ENCODE data around the gene CGREF1.
"Not testable (repeated sequence)": the region's sequence is repeated elsewhere in the genome, so short reads cannot be mapped to it uniquely, and the experiment has no call there.

Gene CGREF1

DNA sequence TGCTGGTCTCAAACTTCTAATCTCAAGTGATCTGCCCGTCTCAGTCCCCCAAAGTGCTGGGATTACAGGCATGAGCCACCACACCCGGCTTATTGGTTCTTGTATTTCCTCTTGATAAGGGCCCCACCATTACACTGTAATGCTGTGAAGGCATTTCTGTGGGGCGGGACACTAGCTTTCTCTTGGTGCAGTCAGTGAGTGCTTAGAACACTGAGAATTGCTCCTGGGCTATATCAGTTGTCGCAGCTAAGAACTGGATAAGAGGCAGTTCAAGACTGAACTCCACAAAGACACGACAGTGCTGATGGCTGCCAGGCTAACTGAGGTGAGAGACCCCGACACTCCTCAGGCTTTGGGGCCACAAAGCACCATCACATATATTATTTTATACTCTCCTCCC lies 30.3 kb downstream of the CGREF1 start:
- no peak for DNase-seq (ENCODE audit: low read depth in 2 of 2)

DNA sequence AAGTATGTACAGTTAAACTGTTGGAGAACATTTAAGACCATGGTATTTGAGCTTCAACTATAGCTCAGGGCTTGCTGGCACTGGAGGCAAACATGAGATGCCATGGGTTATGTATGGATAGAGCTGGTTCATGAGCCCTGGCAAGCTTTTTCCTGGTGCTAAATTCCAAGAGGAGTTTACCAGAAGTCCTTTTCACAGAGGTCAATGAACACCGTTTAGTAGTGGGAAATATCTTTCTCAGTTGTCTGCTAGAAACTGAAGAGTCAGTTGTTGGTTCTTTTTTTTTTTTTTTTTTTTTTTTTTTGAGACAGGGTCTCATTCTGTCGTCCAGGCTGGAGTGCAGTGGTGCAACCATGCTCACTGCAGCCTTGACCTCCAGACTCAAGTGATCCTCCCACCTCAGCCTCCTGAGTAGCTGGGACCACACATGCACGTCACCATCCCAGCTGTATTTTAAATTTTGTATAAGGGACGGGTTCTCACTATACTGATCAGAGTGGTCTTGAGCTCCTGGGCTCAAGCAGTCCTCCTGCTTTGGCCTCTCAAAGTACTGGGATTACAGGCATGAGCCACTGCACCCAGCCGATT lies 31.0 kb downstream of the CGREF1 start:
- DNase-seq (ENCODE audit: low read depth in 2 of 2), result no peak

DNA sequence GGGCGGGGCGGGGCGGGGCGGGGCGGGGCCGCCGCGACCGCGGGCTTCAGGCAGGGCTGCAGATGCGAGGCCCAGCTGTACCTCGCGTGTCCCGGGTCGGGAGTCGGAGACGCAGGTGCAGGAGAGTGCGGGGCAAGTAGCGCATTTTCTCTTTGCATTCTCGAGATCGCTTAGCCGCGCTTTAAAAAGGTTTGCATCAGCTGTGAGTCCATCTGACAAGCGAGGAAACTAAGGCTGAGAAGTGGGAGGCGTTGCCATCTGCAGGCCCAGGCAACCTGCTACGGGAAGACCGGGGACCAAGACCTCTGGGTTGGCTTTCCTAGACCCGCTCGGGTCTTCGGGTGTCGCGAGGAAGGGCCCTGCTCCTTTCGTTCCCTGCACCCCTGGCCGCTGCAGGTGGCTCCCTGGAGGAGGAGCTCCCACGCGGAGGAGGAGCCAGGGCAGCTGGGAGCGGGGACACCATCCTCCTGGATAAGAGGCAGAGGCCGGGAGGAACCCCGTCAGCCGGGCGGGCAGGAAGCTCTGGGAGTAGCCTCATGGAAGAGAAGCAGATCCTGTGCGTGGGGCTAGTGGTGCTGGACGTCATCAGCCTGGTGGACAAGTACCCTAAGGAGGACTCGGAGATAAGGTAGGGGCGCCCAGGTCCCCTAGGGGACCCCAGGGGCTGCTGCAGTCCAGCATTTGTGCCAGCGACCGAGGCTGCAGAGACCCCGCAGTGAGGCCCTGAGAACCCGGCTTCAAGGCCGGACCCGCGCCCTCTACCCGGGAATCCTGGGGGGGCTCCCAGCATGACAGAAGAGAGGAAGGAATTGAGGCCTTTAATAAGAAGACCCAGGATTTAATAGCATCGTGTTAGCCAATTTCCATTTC lies 32.0 kb downstream of the CGREF1 start, which contains the start of gene KHK:
Gene KHK, plus strand, starts transcription at position 49 of the 870 bp plus-strand sequence. Its CDS starts 488 bp downstream, at position 537.
- DNase-seq (ENCODE audit: low read depth in 2 of 2), result no peak

DNA sequence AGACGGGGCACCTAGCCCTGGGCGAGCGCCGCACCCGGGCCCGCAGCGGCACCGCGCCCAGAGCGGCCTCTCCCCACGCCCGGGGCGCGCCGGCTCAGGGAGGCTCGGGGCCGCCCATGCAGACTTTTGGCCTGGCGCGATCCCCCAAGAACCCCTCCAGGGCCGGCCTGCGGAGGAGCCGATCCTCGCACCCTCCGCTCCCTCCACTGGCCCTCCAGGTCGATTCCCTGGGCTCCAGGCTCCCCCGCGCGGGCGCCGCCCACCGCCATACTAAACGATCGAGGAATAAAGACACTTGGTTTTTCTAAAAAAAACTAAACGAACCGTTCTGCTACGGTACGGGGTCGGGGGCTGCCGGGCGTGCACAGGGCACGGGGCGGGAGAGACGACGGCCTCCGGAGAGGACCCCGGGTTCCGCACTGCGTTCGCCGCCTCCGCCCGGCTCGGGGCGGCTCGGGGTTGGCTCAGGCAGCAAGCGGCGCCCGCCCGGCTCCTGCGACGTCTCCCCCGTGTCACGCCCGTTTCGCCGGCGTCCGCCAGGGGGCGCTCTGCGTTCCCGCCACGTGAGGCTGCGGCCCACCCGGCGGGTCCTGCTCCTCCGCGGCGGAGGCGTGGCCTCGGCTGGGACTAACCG lies 32.7 kb downstream of the CGREF1 start:
- peak; percentile 97 to 98 for DNase-seq (ENCODE audit: low read depth in 2 of 2)

DNA sequence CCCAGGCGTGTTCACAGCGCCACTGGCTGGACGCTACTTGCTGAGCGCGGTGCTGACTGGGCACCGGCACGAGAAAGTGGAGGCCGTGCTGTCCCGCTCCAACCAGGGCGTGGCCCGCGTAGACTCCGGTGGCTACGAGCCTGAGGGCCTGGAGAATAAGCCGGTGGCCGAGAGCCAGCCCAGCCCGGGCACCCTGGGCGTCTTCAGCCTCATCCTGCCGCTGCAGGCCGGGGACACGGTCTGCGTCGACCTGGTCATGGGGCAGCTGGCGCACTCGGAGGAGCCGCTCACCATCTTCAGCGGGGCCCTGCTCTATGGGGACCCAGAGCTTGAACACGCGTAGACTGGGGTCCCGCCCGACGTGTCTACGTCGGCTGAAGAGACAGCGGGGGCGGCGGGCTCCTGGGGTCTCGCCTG lies 33.2 kb downstream of the CGREF1 start:
- no peak for DNase-seq (ENCODE audit: low read depth in 2 of 2)

DNA sequence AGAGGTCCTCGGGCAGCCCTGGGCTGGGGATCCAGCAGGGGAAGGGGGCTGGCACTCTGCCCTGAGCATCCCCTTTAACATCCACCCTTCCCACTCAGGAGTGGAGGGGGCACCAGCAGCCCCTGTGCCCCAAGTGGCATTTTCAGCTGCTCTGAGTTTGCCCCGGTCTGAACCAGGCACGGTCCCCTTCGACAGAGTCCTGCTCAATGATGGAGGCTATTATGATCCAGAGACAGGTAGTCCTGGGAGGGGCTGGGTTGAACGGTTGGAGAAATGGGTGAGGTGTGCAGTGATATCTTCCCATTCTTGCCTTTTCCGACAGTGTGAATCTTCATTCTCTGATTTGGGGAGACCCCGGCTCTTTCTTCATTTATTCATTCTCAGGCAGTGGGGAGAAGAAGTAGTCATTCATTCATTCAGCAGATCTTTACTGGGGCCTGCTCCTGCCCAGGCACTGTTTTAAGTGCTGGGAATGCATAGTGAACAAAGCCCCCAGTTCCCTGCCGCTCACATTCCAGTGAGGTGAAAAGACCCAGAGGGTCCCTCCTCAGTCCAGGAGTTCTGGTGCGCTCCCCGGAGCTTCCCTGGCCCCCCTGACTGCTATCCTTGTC lies 33.8 kb downstream of the CGREF1 start:
- no peak for DNase-seq (ENCODE audit: low read depth in 2 of 2)

DNA sequence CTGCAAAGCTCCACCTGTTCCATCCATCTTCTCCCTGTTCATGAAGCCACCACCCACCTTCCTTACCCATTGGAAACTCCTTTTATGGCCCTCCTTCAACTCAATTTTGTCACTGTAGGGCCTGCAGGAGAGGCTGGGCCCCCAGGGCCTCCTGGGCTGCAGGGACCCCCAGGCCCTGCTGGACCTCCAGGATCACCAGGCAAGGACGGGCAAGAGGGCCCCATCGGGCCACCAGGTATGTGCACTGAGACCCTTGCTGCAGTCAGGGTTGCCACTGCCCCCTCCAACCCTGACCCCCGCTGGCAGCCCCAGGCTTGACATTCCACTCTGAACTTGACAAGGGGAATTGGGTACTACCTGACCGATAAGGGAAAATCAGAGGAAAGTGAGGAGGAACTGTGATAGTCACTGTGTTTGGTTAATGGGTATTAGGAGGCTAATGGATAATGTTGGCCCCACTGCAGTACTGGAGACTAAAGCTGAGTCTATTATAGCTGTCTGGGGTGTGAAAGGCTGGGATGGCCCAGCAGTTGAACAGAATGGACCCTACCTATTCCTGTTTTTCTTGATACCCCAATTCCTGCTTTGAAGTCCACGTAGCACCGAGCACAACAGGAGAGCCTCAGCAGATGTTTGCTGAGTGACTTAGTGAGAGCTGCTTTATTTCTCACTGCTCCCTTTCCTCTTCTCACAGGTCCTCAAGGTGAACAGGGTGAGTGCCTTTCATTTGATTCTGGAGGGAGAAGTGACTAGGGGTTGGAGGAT lies 34.4 kb downstream of the CGREF1 start:
- DNase-seq (ENCODE audit: low read depth in 2 of 2), result no peak

DNA sequence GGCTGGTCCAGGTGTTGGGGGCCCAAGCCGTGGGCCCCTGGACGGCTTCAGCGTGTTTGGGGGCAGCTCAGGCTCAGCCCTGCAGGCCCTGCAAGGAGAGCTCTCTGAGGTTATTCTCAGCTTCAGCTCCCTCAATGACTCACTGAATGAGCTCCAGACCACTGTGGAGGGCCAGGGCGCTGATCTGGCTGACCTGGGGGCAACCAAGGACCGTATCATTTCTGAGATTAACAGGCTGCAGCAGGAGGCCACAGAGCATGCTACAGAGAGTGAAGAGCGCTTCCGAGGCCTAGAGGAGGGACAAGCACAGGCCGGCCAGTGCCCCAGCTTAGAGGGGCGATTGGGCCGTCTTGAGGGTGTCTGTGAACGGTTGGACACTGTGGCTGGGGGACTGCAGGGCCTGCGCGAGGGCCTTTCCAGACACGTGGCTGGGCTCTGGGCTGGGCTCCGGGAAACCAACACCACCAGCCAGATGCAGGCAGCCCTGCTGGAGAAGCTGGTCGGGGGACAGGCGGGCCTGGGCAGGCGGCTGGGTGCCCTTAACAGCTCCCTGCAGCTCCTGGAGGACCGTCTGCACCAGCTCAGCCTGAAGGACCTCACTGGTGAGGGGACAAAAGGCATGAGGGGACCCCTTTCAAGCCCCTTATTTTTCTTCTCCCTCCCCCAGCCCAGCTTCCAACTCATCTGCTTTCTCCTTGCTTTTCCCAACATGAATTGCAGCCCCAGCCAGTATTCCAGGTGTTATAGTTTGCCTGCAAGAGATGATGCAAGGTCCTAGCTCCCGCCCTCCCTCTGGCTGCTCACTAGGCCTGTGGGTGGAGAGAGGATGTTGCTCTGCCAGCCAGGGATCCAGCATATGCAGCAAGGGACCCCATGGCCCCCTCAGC lies 35.3 kb downstream of the CGREF1 start:
- no peak for DNase-seq (ENCODE audit: low read depth in 2 of 2)

DNA sequence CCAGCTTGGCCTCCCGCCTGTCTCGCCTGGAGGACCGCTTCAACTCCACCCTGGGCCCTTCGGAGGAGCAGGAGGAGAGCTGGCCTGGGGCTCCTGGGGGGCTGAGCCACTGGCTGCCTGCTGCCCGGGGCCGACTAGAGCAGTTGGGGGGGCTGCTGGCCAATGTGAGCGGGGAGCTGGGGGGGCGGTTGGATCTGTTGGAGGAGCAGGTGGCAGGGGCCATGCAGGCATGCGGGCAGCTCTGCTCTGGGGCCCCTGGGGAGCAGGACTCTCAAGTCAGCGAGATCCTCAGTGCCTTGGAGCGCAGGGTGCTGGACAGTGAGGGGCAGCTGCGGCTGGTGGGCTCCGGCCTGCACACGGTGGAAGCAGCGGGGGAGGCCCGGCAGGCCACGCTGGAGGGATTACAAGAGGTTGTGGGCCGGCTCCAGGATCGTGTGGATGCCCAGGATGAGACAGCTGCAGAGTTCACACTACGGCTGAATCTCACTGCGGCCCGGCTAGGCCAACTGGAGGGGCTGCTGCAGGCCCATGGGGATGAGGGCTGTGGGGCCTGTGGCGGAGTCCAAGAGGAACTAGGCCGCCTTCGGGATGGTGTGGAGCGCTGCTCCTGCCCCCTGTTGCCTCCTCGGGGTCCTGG lies 36.0 kb downstream of the CGREF1 start:
- no peak for DNase-seq (ENCODE audit: low read depth in 2 of 2)

DNA sequence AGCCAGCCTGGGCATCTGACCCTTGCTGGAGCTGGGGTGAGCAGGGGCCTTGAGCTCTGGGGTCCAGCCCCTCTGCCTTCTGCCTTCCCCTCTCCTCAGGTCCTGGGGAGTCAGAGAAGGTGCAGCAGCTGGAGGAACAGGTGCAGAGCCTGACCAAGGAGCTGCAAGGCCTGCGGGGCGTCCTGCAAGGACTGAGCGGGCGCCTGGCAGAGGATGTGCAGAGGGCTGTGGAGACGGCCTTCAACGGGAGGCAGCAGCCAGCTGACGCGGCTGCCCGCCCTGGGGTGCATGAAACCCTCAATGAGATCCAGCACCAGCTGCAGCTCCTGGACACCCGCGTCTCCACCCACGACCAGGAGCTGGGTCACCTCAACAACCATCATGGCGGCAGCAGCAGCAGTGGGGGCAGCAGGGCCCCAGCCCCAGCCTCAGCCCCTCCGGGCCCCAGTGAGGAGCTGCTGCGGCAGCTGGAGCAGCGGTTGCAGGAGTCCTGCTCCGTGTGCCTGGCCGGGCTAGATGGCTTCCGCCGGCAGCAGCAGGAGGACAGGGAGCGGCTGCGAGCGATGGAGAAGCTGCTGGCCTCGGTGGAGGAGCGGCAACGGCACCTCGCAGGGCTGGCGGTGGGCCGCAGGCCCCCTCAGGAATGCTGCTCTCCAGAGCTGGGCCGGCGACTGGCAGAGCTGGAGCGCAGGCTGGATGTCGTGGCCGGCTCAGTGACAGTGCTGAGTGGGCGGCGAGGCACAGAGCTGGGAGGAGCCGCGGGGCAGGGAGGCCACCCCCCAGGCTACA lies 36.8 kb downstream of the CGREF1 start:
- DNase-seq (ENCODE audit: low read depth in 2 of 2), result no peak

DNA sequence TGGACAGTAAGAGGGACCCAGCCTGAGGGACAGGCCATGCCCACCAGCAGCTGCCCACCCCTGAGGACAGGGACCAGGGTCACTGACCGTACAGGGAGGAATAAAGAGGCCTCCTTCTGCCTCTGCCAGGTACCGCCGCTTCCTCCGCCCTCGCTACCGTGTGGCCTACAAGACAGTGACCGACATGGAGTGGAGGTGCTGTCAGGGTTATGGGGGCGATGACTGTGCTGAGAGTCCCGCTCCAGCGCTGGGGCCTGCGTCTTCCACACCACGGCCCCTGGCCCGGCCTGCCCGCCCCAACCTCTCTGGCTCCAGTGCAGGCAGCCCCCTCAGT lies 38.4 kb downstream of the CGREF1 start:
- no peak for DNase-seq (ENCODE audit: low read depth in 2 of 2)

DNA sequence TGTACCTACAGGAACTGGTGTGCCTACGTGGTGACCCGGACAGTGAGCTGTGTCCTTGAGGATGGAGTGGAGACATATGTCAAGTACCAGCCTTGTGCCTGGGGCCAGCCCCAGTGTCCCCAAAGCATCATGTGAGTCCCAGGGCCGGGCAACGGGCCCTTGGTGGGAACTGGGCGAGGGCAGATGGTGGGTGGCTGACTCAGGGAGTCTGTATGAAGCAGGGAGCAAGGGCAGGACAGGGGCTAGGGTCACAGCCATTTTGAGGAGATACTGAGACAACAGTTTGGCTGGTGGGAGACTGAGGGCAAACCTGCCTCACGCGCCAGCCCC lies 38.8 kb downstream of the CGREF1 start:
- DNase-seq (ENCODE audit: low read depth in 2 of 2), result no peak

DNA sequence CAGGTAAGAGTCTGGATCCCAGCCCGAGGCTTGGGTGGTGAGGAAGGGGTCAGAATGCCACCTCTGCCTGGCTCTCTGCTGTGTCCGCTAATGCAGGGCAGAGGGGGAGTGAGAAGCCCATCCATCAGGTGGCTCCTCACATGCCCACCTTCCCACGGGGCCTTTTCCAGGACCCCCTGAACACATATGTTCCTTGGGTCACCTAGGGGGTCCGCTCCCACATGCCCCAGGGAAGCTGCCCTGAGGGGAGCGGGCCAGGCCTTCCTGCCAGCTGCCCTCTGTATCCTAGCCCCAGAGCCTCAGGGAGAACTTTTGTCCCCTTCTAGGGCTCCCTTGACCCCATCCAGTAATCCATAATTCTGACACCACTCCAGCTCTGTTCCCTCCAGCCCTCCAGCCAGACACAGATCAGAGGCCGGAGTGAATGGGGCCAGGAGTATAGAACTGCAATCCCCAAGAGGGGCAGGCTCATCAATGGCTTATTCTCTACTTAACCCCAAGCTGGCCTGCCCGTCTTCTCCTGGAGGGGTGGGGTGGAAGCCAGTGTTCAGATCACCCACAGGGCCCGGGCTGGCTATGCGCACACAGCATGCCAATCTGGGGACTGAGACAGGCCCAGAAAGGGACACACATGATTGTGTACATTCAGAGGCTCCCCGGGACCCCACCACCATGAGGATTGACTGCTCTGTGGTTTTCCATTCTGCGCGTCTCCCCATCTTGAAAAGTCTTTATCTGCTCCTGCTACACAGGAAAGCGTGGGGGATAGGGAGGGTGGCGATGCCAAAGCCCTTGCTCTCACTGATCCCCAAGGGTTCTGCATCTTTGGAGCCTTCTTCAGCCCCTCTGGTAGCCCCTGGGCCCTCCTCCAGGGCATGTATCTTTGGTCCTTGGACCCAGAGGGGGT lies 39.4 kb downstream of the CGREF1 start:
- DNase-seq (ENCODE audit: low read depth in 2 of 2), result no peak

DNA sequence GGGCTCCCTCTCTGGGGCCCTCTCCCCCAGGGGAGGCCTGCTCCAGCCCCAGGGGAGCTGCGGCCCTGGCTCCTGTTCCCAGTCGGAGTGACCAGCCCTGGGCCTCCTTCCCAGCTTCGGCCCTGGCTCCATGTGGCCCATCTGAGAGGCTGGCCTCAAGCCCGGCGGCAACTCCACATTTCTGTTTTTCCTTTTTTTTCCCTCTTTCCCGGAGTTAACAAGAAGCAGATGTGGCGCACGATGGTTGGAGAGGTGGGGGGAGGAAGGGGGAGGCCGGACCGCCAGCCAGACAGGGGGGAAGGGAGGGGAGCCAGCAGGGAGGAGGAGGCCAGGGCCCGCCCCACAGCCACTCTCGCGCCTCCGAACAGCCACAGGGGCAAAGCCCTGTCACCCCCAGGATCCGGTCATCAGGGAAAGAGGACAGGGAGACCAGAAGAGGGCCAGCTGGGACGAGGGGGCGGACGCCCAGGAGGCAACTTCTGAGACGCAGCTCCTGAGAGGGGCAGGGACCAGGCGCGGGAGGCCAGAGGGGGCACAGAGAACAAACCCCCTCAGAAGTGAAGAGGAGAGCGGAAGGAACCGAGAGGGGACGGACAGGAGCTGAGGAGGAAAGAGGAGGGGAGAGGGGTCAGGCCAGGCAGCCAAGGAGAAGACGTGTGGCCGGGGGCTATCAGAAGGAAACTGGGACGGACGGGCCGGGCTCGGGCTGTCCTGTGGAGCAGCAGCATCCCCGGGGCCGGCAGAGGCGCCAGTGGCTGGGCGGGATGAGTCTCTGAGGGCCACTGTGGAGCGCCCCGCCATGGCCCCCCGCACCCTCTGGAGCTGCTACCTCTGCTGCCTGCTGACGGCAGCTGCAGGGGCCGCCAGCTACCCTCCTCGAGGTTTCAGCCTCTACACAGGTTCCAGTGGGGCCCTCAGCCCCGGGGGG lies 40.4 kb downstream of the CGREF1 start, which contains the start of gene EMILIN1:
Gene EMILIN1, plus strand, starts transcription at position 349 of the 928 bp plus-strand sequence. Its CDS starts 451 bp downstream, at position 800.
- DNase-seq (ENCODE audit: low read depth in 2 of 2), result no peak

DNA sequence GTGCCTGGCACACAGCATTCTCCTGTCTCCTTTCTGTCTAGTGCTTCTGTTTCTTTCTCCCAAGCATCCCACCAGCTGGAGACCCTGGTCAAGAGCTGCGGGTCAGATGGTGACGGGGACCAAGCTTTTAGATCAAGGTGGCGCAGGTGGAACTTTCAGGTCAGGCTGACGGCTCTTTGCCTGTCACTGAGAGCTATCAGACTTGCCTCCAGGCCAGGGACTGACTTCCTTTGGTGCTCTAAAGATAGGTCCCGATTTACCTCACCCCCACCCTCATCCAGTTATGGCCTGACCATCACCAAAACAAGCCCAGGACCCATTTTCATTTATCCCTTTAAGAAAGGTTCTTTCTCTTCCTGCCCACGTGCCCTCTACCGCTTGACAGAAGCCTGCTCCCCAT lies 41.7 kb downstream of the CGREF1 start:
- DNase-seq (ENCODE audit: low read depth in 2 of 2), result no peak

DNA sequence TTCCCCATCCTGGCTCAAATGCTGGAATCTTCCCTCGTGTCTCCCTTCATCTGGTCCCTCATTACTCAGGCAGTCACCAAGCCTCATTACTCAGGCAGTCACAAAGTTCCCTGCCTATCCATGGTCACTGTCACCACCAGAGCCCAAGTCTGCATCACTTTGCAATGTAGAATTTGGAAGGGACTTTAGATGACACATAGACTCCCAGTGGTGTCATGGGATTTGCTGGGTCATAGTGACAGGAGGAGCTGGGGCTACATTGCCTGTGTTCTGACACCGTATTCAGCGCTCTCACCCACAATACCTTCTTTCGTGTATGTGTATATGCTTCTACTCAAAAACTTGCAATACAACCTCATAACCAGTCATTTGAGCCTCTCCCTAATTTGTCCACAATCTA lies 42.6 kb downstream of the CGREF1 start:
- DNase-seq (ENCODE audit: low read depth in 2 of 2), result no peak

DNA sequence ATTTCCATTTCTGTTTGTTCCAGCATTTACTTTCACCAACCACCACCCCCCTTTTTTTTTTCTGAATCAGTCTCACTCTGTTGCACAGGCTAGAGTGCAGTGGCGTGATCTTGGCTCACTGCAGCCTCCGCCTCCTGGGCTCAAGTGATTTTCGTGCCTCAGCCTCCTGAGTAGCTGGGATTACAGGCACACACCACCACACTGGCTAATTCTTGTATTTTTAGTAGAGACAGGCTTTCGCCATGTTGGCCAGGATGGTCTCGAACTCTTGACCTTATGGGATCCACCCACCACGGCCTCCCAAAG lies 43.4 kb downstream of the CGREF1 start:
- not testable (repeated sequence) for DNase-seq (ENCODE audit: low read depth in 2 of 2)

Measured in stimulated activated CD8-positive, alpha-beta memory T cell treated with anti-CD3 and anti-CD28 coated beads, Interleukin-7, amount 100 ng/mL, for 1 hour (primary cell).